ENCODE measurements around the gene SAYSD1. TPM values are rescaled to one million over a fixed set of nuclear protein-coding genes. Genes with fewer than 3 reads are reported as not detected.

SAYSD1 gene
- total and polyA plus RNA-seq, 2 of the 8 experiments (the other 6 are each of a cell fraction or from before 2014, with no cell fraction given): 6.7 to 7.9 TPM

DNA sequence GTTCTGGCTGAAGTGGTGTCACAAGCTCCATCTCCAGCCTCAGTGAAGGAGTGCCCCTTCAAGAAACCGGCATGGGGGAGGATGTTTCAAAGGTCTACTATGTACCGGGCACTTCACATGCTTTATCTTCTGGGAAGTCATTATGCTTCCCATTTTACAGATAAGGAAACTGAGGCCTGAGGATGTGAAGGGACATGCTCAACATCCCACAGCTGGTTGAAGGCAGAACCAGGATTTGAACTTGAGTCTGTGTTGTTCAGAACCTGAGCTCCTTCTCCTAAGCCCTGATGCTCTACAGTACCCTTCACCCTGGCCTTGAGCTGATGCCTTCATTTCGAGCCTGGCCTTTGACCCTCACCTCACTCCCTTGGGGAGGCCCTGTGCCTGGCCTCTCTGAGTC, 53.4 kb downstream of the SAYSD1 start:
- Histone ChIP-seq H2BK5ac (ENCODE audit: low read depth, low read length) (no peak overlapping the region), H3K27ac (ENCODE audit: low read depth, low read length) (no peak overlapping the region), H2BK120ac (replicated peaks; ENCODE audit: low read depth, low read length) (no peak overlapping the region), H3K4ac (replicated peaks; ENCODE audit: insufficient read length, low read depth, low read length) (no peak overlapping the region), H3K23ac (ENCODE audit: insufficient read length) (no peak overlapping the region), H4K5ac (ENCODE audit: insufficient read length, low read depth, low read length) (no peak overlapping the region), H3K4me1 (replicated peaks in 1 of 4; ENCODE audit: control insufficient read depth in 3 of 4, insufficient read depth in 4 of 4, low read length in 3 of 4) (no peaks in the 10 kb centered on the region), H3K79me2 (ENCODE audit: control insufficient read depth in 1 of 2, insufficient read depth in 2 of 2, low read length in 2 of 2) (no peaks in the 10 kb centered on the region), H3K27me3 (replicated peaks in 1 of 4; ENCODE audit: control insufficient read depth in 3 of 4, extremely low read depth in 1 of 4, insufficient read depth in 3 of 4, low read length in 3 of 4) (no peaks in the 10 kb centered on the region), H3K14ac (ENCODE audit: insufficient read length) (no peak overlapping the region), H3K4me2 (ENCODE audit: insufficient read depth in 1 of 2, low read depth in 2 of 2, low read length in 2 of 2) (no peak overlapping the region), H3K23me2 (ENCODE audit: low read depth, low read length) (no peaks in the 10 kb centered on the region; the same call in 1 of the 2 replicates), H4K8ac (ENCODE audit: extremely low read depth, insufficient read depth, low read length) (no peak overlapping the region; the same call in 1 of the 2 replicates), H3K9me3 (ENCODE audit: insufficient read depth in 2 of 2, low read depth in 1 of 2, low read length in 1 of 2) (no peaks in the 10 kb centered on the region), H4K91ac (replicated peaks; ENCODE audit: insufficient read length, low read length) (no peak overlapping the region), H3K9ac (replicated peaks in 1 of 4; ENCODE audit: extremely low read depth in 1 of 4, low read depth in 3 of 4, low read length in 3 of 4) (no peak overlapping the region; a peak in 1 of 7 replicates), H3K79me1 (ENCODE audit: low read depth, low read length) (no peaks in the 10 kb centered on the region), H3K18ac (ENCODE audit: extremely low read depth, low read length) (no peak overlapping the region), H2BK20ac (ENCODE audit: low read length) (no peak overlapping the region), H2AK5ac (ENCODE audit: low read depth, low read length) (no peak overlapping the region), H2AFZ (ENCODE audit: low read length) (no peak overlapping the region), H3K56ac (replicated peaks; ENCODE audit: insufficient read length, low read depth, low read length) (no peak overlapping the region), H3K36me3 (ENCODE audit: control insufficient read depth in 2 of 4, insufficient read depth in 4 of 4, low read length in 3 of 4) (peaks cover 0 to 3% (median 2%) of the 10 kb centered on the region in 4 experiments; a peak in 2 of 8 replicates), H4K20me1 (replicated peaks in 1 of 2; ENCODE audit: control insufficient read depth in 1 of 2, insufficient read depth in 2 of 2, low read length in 2 of 2) (peaks cover 0 to 2% of the 10 kb centered on the region in 2 experiments), H3K4me3 (ENCODE audit: extremely low read depth in 1 of 4, insufficient read depth in 2 of 4, low read depth in 3 of 4, low read length in 4 of 4) (no peak overlapping the region), H2BK12ac (ENCODE audit: low read depth, low read length) (no peak overlapping the region), H2BK15ac (ENCODE audit: low read length) (no peak overlapping the region)
- 94% methylated on average over 3 of the region's 3 CpGs; no CpG with 5 or more reads in 1 of the 2 experiments for WGBS, 2 experiments (ENCODE audit: extremely low coverage in 1 of 2, insufficient coverage in 1 of 2, insufficient read length in 1 of 2, insufficient replicate concordance in 2 of 2, low coverage in 1 of 2, low lambda C conversion rate in 2 of 2, missing lambda C conversion rate in 1 of 2)
- DNase-seq (ENCODE audit: low read depth in 1 of 2, low spot score in 2 of 2) (no peak), FAIRE-seq (no peak)
- ChIA-PET CTCF (ENCODE audit: partially characterized antibody) (interaction anchor here (0.9 to 5.1 kb wide), 15 partner anchors 12 to 249 kb away, joined by 3 to 28 read pairs (median 5); no protein-coding TSS in a partner anchor), POLR2A (ENCODE audit: partially characterized antibody) (interaction anchor here (1.6 kb wide), 1 partner anchor 13 kb away, joined by 5 read pairs; no protein-coding TSS in a partner anchor)
- TF ChIP-seq POLR2AphosphoS5 (IDR thresholded peaks at IDR 0.05; ENCODE audit: low read depth, low read length): no peak
- TF ChIP-seq RNF2 (IDR thresholded peaks at IDR 0.05; ENCODE audit: borderline replicate concordance, low read depth, low read length, missing control alignments, poor library complexity, severe bottlenecking): no peak
- TF ChIP-seq FOSL1 (IDR thresholded peaks at IDR 0.05; ENCODE audit: insufficient read depth, low read depth, low read length): no peak
- TF ChIP-seq GTF2F1 (IDR thresholded peaks at IDR 0.05; ENCODE audit: borderline replicate concordance, low read depth, low read length): no peak

Measured in H1 (cell line).